CD14-positive monocyte (primary cell): Measurements from ENCODE around the gene TEX261. TPM values are rescaled to one million over a fixed set of nuclear protein-coding genes. Genes with fewer than 3 reads are reported as not detected.
A peak's percentile ranks its signal among the peaks of the same experiment; 100 is the strongest.

Experiments
- DNase-seq, 3 donors: peaks; one replicate each; pipeline ENCODE4 v3.0.0-alpha.2; 2011 to 2022
- H2AFZ ChIP-seq: 2 replicates; pipeline ENCODE4 v1.6.0; 2012; ENCODE audit warnings: mild to moderate bottlenecking, low read depth, low read length, inconsistent platforms; ENCODE audit not compliant: insufficient read depth, poor library complexity, severe bottlenecking
- H3K27ac ChIP-seq, 2 donors: 1 replicate in 1 of 2; 2 replicates in 1 of 2; pipeline ENCODE4 v1.5.1; 2012 to 2013; ENCODE audit warnings: low read length in 2 of 2, control low read depth in 1 of 2, inconsistent platforms in 1 of 2, low read depth in 1 of 2, mild to moderate bottlenecking in 1 of 2
- H3K27me3 ChIP-seq, 2 donors: one replicate each; pipeline versions ENCODE4 v1.6.0 to v1.6.1; 2011 to 2013; ENCODE audit warnings: low read length in 2 of 2; ENCODE audit not compliant: control insufficient read depth in 2 of 2, insufficient read depth in 2 of 2
- H3K36me3 ChIP-seq, 2 donors: replicated peaks in 1 of 2; 1 replicate in 1 of 2; 2 replicates in 1 of 2; pipeline versions ENCODE4 v1.5.1 to v1.6.1; 2012 to 2013; ENCODE audit warnings: low read length in 2 of 2, control low read depth in 1 of 2, inconsistent platforms in 1 of 2, mild to moderate bottlenecking in 1 of 2; ENCODE audit not compliant: insufficient read depth in 2 of 2, control insufficient read depth in 1 of 2
- H3K4me1 ChIP-seq, 2 donors: 1 replicate in 1 of 2; 2 replicates in 1 of 2; pipeline versions ENCODE4 v1.5.1 to v1.6.1; 2012 to 2013; ENCODE audit warnings: low read length in 2 of 2, control low read depth in 1 of 2, inconsistent platforms in 1 of 2, mild to moderate bottlenecking in 1 of 2, moderate library complexity in 1 of 2; ENCODE audit not compliant: insufficient read depth in 2 of 2, control insufficient read depth in 1 of 2
- H3K4me2 ChIP-seq: replicated peaks from 2 replicates; pipeline ENCODE3; 2012; ENCODE audit warnings: low read length, moderate library complexity, mild to moderate bottlenecking; ENCODE audit not compliant: poor library complexity, severe bottlenecking; ENCODE audit errors: extremely low read depth
- H3K4me3 ChIP-seq, 3 experiments: fragments of 200-600 bp in 1 of 3; sonication (generic) in 1 of 3; replicated peaks in 1 of 3; 1 replicate in 2 of 3; 2 replicates in 1 of 3; pipeline ENCODE4 v1.5.1; 2011 to 2013; ENCODE audit warnings: low read length in 3 of 3, mild to moderate bottlenecking in 3 of 3, control low read depth in 2 of 3, low read depth in 2 of 3, inconsistent platforms in 1 of 3, moderate library complexity in 1 of 3
- H3K79me2 ChIP-seq: 2 replicates; pipeline ENCODE4 v1.6.0; 2012; ENCODE audit warnings: mild to moderate bottlenecking, control low read depth, inconsistent platforms, low read length, moderate library complexity; ENCODE audit not compliant: insufficient read depth
- H3K9ac ChIP-seq: 2 replicates; pipeline ENCODE4 v1.6.0; 2017; ENCODE audit warnings: low read length, mild to moderate bottlenecking; ENCODE audit not compliant: insufficient read depth, poor library complexity, severe bottlenecking
- H3K9me3 ChIP-seq, 2 donors: replicated peaks in 1 of 2; 1 replicate in 1 of 2; 2 replicates in 1 of 2; pipeline versions ENCODE4 v1.5.1 to v1.6.1; 2012 to 2013; ENCODE audit warnings: low read length in 2 of 2, control low read depth in 1 of 2; ENCODE audit not compliant: control insufficient read depth in 1 of 2, insufficient read depth in 1 of 2
- H4K20me1 ChIP-seq: 2 replicates; pipeline ENCODE4 v1.6.0; 2012; ENCODE audit warnings: mild to moderate bottlenecking, low read length, control low read depth, moderate library complexity; ENCODE audit not compliant: insufficient read depth
- H3K27ac Mint-ChIP-seq, 7 donors: one replicate each; pipeline ENCODE4 v1.8.0; 2020; ENCODE audit warnings: mild to moderate bottlenecking in 7 of 7, mixed read lengths in 7 of 7, moderate library complexity in 6 of 7, inconsistent platforms in 2 of 7
- H3K27me3 Mint-ChIP-seq, 3 donors: one replicate each; pipeline ENCODE4 v1.8.0; 2021 to 2022; ENCODE audit warnings: low read depth in 3 of 3, mild to moderate bottlenecking in 3 of 3, mixed read lengths in 3 of 3, moderate library complexity in 3 of 3, inconsistent platforms in 1 of 3
- H3K36me3 Mint-ChIP-seq, 2 donors: one replicate each; pipeline ENCODE4 v1.8.0; 2020; ENCODE audit warnings: mixed read lengths in 2 of 2, inconsistent platforms in 1 of 2, mild to moderate bottlenecking in 1 of 2
- H3K4me1 Mint-ChIP-seq: one replicate; pipeline ENCODE4 v1.8.0; 2020; ENCODE audit warnings: mild to moderate bottlenecking, mixed read lengths
- H3K4me3 Mint-ChIP-seq, 2 donors: one replicate each; pipeline ENCODE4 v1.8.0; 2020; ENCODE audit warnings: mild to moderate bottlenecking in 2 of 2, mixed read lengths in 2 of 2, moderate library complexity in 1 of 2
- H3K9me3 Mint-ChIP-seq, 7 donors: one replicate each; pipeline ENCODE4 v1.8.0; 2020 to 2022; ENCODE audit warnings: mixed read lengths in 7 of 7, mild to moderate bottlenecking in 6 of 7, moderate library complexity in 6 of 7, inconsistent platforms in 2 of 7
- WGBS: methylation state at CpG from one replicate; pipeline ENCODE4 v1.1.5; 2013; ENCODE audit warnings: missing lambda C conversion rate; ENCODE audit not compliant: insufficient coverage; 5-methylcytosine and 5-hydroxymethylcytosine counted together
- intact Hi-C, 2 donors: fragments of 100-400 bp; cut with micrococcal nuclease; formaldehyde crosslinking; loops; one replicate each; pipeline versions ENCODE4 v1.15.0 to v1.15.1; 2023
- polyA plus RNA-seq, 3 donors: library from polyadenylated mRNA; depleted of rRNA in 1 of 3; unstranded in 2 of 3; stranded (reverse) in 1 of 3; fragments of 300-500 nt in 2 of 3; fragments of >200 nt in 1 of 3; fragmentation: Illumina TruSeq in 2 of 3; gene quantifications; 1 replicate in 2 of 3; 2 replicates in 1 of 3; pipeline ENCODE4 v1.2.3, GENCODE V29; 2012 to 2021
- TF ChIP-seq, protein P1 (sequence below): fragments of 200-600 bp; IDR thresholded peaks from one replicate; pipeline ENCODE4 v1.8.0; 2022; ENCODE audit warnings: antibody characterized with exemption, mild to moderate bottlenecking

The TEX261 gene
- polyA plus RNA-seq, 3 donors: 20.1 to 32.2 (median 30.6) TPM

- Mint-ChIP-seq H3K9me3 (peaks cover 0 to 3% (median 0%) of the 10 kb centered on the region in 7 donors), H3K4me1 (peaks cover 16% of the 10 kb centered on the region), H3K4me3 (no peak overlapping the region), H3K27me3 (peaks cover 13 to 52% (median 29%) of the 10 kb centered on the region in 3 donors), H3K36me3 (peaks cover 0 to 6% of the 10 kb centered on the region in 2 donors), H3K27ac (peak overlapping the region in 1 of 7 donors; percentile 52)
- Histone ChIP-seq H3K4me2 (no peak overlapping the region), H3K36me3 (no peaks in the 10 kb centered on the region), H3K9me3 (no peaks in the 10 kb centered on the region), H3K79me2 (no peaks in the 10 kb centered on the region), H3K4me1 (peaks cover 18 to 24% of the 10 kb centered on the region in 2 donors), H3K4me3 (no peak overlapping the region), H3K9ac (no peak overlapping the region), H3K27me3 (peaks cover 8 to 27% of the 10 kb centered on the region in 2 donors), H3K27ac (no peak overlapping the region), H4K20me1 (no peaks in the 10 kb centered on the region), H2AFZ (no peak overlapping the region)
- TF ChIP-seq, protein P1, sequence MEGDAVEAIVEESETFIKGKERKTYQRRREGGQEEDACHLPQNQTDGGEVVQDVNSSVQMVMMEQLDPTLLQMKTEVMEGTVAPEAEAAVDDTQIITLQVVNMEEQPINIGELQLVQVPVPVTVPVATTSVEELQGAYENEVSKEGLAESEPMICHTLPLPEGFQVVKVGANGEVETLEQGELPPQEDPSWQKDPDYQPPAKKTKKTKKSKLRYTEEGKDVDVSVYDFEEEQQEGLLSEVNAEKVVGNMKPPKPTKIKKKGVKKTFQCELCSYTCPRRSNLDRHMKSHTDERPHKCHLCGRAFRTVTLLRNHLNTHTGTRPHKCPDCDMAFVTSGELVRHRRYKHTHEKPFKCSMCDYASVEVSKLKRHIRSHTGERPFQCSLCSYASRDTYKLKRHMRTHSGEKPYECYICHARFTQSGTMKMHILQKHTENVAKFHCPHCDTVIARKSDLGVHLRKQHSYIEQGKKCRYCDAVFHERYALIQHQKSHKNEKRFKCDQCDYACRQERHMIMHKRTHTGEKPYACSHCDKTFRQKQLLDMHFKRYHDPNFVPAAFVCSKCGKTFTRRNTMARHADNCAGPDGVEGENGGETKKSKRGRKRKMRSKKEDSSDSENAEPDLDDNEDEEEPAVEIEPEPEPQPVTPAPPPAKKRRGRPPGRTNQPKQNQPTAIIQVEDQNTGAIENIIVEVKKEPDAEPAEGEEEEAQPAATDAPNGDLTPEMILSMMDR: no peak
- no peak for DNase-seq
- WGBS: 100% methylated on average over 2 of the region's 2 CpGs
- intact Hi-C loops: no loop called here
Observed at GRCh38 chr2:70975237-70975636, 19.4 kb downstream of the TEX261 start.

- Mint-ChIP-seq H3K27me3 (peaks cover 11 to 53% (median 30%) of the 10 kb centered on the region in 3 donors), H3K27ac (peak overlapping the region in 2 of 7 donors; percentile 1 to 20), H3K9me3 (peaks cover 0 to 3% (median 0%) of the 10 kb centered on the region in 7 donors), H3K4me3 (no peak overlapping the region), H3K36me3 (peaks cover 0 to 6% of the 10 kb centered on the region in 2 donors), H3K4me1 (peaks cover 16% of the 10 kb centered on the region)
- H4K20me1 ChIP-seq: no peaks in the 10 kb centered on the region
- no peaks in the 10 kb centered on the region for H3K36me3 ChIP-seq
- no peak overlapping the region for H3K27ac ChIP-seq
- H2AFZ ChIP-seq: no peak overlapping the region
- intact Hi-C loops: no loop called here
- no peak for DNase-seq
- H3K4me3 ChIP-seq: no peak overlapping the region
- no peak overlapping the region for H3K4me2 ChIP-seq
- TF ChIP-seq, protein P1: no peak
- H3K9me3 ChIP-seq: no peaks in the 10 kb centered on the region
- no peaks in the 10 kb centered on the region for H3K79me2 ChIP-seq
- H3K9ac ChIP-seq: no peak overlapping the region
- peaks cover 8 to 24% of the 10 kb centered on the region in 2 donors for H3K27me3 ChIP-seq
- peaks cover 18 to 24% of the 10 kb centered on the region in 2 donors for H3K4me1 ChIP-seq
- 86% methylated on average over 3 of the region's 3 CpGs for WGBS
Observed at GRCh38 chr2:70974592-70974991, 20.1 kb downstream of the TEX261 start.
